Neural progenitor cell (in vitro differentiated cells): Measurements from ENCODE around the gene ERO1B.

Experiments
- CTCF ChIP-seq: fragments of 200-600 bp; sonication (generic); IDR thresholded peaks from 2 replicates; pipeline ENCODE4 v1.5.1; 2017; ENCODE audit warnings: antibody characterized with exemption, mild to moderate bottlenecking
- EZH2 ChIP-seq: fragments of 200-600 bp; sonication (generic); IDR thresholded peaks from 2 replicates; pipeline ENCODE4 v1.6.1; 2017; ENCODE audit warnings: antibody characterized with exemption, mild to moderate bottlenecking, moderate library complexity

- TF ChIP-seq EZH2, result no peak
- TF ChIP-seq CTCF, result no peak
Observed at GRCh38 chr1:236258114-236258622, 23.6 kb downstream of the ERO1B start.
